HG03097 (cell line): Measurements from ENCODE around the gene SLC22A23.

Source experiments
- ATAC-seq: cut with Tn5 transposase; IDR thresholded peaks from one replicate; pipeline ENCODE4 v1.9.1; 2021; ENCODE audit not compliant: unreplicated experiment, low FRiP score

The SLC22A23 gene

DNA sequence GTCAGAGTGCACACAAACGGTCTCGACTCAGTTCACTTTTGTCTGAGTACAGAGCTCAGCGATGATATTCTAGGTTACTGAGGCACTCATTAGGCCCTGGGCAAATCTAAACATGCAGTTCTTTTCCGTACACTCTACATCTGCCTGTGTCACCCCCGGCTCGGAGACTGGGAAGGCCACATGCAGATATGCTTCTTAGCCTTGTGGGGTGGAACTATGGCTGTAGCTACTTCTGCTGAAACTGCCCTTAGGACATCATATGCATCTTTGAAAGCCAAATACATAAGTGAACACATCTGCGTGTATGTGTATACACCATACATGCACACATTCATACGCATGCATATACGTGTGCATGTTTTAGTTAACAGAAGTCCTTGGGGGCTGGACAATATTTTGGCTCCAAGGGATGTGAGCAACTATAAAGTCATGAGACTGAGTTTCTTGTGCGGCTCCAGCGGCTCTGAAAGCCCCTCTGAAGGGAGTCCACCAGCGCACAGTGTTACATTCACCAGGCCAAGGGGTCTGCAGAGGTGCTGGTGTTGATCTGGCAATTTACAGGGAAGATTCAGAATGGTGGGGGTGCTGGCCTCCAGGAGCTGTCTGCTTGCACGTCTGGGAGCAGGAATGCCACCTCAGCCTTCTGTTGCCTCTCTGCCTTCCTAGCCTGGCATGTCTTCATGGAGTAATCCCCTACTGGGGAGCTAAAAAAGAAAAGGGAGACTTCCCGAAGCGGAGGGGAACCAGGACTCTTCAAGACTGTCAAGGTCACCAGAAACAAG lies 166.5 kb downstream of the SLC22A23 start:
- ATAC-seq = no peak

DNA sequence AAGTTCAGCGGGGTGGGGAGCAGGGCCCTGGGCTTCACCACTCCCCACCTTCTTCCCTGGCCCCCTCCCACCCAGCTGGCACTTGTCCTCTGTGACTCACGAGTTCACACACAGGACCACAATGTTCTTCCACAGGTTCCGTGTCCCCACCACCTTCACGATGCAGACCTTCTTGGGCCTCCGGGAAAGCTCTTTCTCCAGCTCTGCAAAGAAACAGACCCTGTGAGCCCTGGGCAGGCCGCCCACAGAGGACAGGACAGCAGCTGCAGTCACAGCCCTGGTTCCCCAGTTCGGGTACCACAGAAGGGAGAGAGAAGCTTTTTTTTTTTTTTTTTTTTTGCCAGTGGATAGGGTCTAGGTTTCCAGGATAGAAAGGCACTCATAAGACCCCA lies 167.2 kb downstream of the SLC22A23 start:
- no peak for ATAC-seq

DNA sequence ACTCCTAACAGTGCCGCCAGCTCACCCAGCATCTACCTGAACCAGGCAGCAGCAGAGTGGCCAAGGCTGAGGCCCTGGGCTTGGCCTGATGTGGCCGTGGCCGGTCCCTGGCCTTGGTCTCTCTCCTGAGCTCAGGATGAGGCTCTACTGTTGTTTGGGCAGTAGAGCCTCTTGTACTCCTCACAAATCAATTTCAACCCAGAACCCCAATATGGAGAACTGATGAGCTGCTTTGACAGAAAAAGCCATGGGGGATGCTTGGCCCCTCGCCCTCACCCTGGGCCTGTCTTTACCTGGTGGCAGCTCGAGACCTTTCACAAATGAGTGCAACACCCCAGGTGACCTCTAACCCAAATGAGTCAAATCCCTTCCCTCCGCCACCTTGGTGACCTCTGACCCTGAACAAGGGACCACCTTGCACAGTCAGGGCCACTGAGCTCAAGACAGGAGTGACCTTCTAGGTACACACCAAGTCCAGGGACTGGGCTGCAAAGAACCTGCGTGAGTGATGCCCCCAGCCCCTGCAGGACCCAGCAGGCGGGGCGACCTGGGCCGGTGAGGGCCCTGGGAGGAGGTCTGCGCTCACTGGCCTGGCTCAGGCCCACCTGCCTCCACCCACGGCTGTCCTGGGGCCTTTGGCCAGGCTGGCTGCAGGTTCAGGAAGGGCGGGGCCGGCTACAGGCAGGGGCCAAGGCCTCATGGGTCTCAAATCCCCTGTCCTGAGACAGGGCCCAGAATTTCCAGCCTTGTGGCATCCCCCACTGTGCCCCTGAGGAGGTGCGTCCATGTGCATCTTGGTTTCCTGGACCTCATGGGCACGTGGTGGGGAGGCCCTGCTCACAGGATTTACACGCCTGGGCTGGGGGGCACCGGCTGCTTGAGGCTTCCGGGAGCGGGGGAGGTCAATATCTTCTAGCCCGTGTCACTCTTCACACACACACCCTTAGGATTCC lies 167.9 kb downstream of the SLC22A23 start:
- no peak for ATAC-seq

DNA sequence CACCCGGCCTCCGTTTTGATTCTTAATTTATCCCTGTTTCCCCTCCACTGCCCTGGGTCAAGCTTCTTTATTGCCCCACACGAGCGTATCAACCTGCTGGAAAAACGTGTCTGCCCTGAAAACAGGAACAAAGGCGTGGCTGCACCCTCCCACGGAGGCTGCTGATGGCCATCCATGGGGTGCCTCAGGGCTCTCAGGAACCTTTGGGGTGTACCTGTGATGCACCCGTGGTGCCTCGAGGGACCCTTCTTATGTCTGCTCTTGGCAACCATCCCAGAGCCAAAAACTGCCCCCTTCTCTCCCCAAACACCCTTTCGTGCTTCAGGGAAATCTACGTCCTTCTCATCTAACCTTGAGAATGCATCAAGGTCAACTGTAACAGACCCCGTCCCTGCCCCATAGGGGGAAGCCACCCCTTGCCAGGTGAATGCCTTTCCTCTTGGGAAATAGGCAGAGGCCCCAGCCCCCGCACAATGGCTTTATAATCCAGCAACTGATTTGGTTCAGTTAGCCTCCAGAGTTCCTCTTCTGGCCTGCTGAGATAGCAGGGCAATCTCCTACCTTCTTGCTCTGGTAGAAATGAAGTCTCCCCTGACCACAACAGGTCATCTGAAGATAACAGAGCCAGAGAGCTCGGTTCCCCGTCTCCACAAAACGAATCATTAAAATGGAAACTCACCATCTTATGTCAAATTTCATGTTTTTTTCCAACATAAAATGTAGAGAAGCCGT lies 168.7 kb downstream of the SLC22A23 start:
- ATAC-seq = no peak

DNA sequence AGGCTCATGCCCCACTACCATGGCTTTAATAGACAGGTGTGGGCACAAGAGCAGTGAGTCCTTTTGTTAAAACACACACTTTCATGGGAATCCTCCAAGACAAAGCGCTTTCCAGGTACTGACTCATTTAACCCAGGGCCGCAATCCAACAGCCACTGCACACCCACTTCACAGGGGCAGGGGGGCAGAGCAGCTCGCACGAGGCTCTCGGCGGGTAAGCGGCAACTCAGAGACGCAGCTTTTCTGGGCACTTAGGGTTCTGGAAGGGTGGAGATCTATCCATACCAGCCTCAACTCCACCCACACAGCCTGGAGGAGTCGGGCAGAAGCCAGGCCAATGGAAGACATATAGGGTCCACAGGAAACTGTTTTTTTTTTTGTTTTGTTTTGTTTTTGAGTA lies 169.5 kb downstream of the SLC22A23 start:
- ATAC-seq = no peak

DNA sequence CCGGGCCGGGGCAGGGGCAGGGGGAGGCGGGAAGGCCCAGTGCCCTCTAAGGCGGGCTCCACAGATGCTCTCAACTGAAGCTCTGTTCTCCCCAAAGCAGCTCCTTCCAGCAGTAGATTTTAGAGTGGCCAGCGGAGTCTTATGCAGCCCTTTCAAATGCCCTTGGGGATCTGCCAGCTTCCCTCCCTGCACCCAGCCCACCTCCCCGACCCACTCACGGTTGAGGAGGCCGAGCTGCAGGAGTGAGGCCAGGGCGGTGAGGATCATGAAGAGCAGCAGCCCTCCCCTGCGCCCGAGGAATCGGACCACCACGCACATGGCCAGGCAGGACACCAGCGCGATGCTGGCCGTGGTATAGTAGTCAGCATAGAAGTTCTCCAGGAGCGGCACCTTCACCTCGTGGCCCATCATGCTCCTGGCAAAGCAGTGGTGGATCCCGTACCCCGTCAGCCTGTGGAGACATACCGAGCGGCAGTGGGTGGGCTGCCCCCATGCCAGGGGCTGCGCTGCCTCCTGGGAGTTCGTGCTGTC lies 170.1 kb downstream of the SLC22A23 start:
- ATAC-seq = no peak

DNA sequence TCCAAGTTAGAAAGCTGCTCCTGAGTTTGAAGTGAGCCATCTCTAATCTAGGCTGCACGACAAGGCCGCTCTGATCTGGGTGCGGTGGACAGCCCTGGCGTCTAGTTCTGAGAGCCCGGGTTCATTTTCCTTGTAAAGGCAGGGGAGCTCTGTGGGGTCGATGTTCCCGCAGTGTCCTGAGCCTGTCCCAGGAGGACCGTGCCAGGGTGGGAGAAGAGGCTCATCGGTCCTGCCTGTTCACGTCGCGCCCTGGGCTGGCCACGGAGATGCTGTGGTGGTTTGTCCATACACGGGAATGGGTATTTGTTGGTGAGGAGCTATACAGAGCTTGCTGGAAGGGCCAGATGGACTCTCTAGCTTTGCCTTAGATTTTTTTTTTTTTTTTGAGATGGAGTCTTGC lies 171.1 kb downstream of the SLC22A23 start:
- no peak for ATAC-seq

DNA sequence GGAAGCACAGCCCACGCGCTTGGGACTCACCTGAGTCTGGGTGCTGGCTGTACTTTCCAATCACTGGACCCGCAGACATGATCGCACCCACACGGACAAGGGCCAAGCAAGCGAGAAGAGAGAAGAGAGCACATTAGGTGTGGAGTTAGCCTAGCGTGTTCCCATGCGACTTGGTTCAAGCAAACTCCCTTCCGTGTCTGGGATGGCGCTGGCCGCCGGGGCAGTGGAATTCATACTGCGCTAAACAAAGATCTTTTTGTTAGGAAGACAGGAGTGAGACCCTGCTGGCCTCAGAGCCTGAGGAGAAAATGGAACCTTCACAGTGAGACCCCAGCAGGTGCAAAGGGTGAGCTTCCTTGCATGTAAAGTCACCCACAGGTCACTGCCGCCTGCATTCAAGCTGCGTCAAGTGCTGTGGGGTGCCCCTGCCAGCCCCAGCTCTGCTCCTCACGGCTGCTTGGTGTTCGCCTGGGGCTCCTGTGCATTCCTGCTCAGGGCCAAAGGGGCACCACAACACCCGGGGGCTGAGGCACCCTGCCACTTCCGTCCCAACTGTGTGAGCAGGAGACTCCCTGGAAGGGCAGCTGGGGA lies 171.7 kb downstream of the SLC22A23 start:
- no peak for ATAC-seq

DNA sequence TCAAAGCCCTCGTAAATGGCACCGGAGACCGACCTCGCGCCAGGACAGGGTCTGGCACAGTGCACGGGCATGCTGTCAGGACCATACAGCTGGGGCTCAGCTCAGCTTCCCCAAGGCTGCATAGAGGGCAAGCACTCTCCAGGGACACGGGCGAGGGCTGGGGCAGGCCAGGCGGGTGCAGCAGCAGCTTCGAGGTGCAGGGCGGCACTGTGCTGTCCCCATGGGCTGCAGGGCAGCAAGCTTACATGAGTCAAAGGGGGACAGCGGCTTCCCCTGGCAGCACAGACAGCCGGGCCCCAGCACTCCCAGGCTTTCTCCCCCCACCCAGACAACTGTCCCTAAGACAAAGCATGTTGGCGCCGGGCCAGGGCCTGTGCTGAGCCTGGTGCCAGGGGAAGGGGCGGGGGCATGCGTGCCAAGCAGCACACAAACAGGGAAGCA lies 172.4 kb downstream of the SLC22A23 start:
- ATAC-seq = no peak

DNA sequence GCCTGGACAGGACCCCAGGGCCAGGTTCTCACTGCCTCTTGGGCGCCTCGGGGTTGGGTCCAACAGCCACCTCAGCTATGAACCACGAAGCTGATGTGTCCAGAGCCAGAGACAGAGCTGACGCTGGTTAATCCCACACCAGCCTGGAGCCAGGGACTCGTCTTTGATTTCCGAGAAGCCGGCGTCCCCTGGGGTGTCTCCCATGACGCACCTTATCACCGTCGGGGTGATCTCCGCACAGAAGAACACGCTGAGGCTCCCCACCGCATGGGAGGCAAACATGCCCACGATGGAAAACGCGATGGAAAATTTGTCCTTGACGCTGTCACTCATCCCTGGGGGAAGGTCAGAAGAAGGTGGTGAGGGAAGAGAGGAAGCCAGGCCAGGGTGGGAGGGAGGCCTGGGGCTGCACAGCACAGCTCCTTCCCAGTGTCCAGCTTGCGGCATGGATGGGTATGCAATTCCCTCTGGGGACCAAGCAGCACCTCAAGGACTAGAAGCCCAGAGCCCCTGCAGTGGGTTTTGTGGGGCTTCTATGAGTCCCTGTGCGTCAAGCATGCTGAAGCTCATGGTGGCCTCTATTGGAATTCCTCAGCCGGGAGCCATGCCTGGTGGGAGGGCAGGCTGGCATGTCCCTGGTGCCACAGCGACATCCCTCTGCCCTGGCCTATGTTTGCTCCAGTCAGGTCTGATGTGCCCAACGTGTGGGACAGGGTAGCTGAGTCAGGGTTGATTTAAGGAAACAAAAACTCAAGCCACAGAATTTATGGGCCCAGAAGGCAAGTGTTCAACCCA lies 173.0 kb downstream of the SLC22A23 start:
- ATAC-seq = no peak

DNA sequence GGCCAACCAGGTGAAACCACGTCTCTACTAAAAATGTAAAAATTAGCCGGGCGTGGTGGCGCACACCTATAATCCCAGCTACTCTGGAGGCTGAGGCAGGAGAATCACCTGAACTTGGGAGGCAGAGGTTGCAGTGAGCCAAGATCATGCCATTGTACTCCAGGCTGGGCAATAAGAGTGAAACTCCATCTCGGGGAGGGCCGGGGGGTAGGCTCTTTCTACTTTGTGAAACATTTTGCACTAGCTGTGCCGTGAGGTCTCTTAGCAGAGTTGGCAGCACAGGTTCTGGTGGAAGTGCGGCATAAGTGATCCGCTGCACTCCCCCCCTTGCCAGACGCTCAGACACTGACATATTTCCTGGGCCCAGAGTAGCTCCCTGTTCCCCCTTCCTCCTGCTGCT lies 173.6 kb downstream of the SLC22A23 start:
- no peak for ATAC-seq

DNA sequence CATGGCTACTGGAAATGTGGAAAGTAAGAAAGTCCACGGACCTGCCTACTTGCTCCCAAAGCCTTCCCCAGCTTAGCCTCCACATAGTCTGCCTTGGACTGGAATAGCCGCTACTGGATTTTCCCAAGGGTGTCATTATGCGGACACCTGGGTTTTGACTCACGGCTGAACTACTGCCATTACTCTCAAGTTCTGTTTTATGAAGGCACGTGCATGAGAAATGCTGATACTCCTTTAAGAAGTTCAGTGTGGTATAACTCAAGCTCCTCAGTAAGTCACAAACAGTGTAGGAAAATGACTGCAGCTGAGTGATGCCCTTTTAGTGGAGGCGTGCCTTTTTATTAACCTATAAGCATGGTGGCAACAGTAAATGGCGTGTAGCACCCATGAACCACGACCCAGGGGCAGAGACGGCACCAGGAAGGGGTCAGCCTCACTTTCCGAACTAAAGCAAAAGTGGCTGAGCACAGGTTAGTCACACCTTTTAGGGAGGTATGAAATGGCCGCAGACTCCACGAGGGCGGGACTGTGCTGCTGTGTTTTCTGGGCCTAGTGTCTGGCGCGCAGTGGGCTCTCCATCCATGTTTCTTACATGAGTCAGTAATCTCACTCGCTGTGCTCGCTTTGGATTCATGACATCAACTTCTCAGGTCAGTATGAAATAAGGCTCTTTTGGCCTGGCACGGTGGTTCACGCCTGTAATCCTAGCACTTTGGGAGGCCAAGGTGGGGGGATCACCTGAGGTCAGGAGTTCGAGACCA lies 174.2 kb downstream of the SLC22A23 start:
- ATAC-seq = no peak

DNA sequence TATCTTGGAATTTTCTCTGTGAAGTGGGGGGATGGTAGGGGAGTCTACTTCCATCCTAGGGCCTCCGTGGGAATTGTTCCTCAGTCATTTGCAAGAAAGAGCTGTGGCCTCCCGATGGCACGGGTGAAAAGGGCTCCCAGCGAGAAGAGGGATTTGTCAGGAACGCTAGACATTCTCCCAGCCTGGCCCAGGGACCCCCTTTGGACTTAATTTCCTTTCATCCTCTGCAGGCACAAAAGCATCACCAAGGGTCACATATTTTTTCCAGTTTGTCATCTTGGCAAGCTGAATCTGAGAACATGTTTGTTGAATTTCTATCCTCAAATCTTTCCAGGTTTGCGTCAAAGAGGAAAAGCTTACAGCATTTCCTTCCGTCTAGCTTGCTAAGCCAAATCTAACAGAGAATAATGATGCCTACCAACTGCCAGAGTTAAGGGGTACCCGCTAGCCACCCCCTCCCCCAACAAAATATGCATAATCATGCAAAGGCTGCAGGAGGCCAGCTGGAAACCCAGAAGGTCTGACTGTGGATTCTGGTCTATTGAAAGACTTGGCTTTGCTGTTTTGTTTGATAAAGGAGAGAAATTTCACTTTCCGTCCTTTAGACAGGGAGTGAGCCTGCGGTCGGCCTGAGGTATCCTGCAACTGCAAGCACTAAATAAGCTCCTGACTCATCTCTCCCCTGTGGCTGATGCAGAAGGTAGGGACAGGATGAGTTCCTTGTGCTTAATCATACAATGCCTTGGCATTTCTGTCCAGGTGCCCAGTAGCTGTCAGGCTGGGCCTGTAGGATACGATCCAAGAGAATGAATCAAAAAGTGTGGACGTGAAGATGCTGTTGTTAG lies 175.0 kb downstream of the SLC22A23 start:
- ATAC-seq = no peak

DNA sequence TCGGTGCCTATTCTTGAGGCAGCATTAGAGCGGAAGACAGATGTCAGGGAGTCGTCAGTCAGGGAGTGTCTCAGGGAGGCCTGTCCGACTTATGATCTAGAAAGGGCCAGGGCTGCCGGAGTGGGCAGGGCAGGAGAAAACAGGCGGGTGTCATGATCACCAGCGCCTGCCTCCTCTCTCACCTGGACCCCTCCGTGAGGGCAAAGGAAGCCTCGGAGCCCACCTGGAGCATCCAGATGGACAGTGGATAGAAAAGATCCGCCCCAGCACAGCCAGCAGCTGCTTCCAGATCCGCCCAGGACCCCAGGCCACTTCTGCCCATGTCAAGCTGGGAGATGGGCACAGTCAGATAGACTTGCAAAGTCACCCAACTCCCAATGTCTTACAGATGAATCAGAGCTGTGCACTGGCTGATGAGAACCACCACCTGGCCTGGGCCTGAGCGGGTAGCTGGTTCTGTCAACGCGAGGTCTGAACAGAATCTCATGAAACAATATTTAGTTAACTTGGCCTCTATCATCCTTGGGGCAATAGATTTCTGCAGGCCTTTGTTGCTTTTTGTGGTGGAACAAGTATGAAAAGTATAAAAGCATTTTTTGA lies 175.9 kb downstream of the SLC22A23 start:
- ATAC-seq = no peak

DNA sequence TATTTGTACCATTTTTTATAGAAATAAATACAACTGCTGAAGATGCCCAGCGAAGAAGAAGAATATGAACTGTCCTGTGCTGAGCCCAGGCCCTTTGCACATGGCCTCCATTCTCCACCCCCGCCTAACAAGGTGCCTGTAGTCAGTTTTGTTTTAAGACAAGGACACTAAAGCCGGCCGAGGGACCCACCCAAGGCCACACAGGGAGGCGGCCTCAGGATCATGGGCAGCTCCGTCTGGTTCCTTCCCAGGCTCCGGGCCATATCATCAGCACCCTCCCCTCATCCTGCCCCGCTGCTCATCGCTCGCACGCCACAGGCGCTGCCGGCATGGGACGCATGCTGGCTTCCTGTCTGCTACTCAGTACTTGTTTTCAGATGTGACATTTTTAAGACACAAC lies 176.8 kb downstream of the SLC22A23 start:
- ATAC-seq = no peak

DNA sequence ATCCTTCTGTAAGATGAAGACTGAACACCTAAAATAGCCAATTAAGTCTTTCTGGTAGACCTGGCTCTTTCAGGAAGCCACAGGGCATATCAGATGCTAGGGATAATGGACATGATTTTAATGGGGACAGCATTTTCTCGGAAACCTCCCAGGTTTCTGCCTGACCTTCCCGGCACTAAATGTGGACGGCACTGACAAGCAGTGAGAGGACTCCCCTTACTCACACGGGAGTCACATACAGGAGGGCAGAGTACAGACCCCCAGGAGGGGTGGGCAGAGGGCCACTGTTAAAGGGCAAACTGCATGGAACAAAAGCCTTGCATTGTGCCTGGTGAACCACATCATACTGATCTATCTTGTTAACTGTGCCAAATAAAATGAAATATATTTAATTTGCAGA lies 178.2 kb downstream of the SLC22A23 start:
- no peak for ATAC-seq

DNA sequence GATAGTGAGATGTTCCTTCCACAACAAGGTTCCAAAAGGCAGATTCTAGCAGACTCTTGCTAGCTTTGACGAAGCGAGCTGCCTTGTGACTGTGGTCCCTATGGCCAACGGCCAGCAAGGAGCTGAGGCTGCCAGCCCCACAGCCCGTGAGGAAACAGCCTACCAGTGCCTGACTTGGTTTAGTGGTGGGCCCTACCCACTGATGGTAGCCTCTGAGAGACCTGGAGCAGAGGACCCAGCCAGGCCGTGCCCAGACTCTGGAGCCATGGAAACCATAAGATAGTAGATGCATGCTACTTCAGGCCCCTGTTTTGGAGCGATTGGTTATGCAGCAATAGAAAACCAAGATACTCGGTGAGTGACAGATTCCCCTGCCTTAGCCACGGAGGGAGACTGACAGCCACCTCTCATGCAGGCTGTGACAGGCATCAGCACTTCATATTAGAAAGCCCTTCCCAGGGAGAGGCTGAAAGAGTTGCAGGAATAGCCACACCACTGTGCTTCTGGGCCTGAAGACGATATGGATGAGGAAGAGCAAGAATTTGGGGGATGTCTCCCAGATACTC lies 178.9 kb downstream of the SLC22A23 start:
- no peak for ATAC-seq
